ENCODE results near the gene LGALS9. TPM values are rescaled to one million over a fixed set of nuclear protein-coding genes. Genes with fewer than 3 reads are reported as not detected.
"Not testable (repeated sequence)": the region's sequence is repeated elsewhere in the genome, so short reads cannot be mapped to it uniquely, and the experiment has no call there.

The LGALS9 gene
- total RNA-seq, 2 experiments from 2014 or later, result 150 to 305 TPM

GRCh38 chr17:27666270-27666669, 35.3 kb downstream of the LGALS9 start:
- not testable (repeated sequence) for H3K36me3 Mint-ChIP-seq; H3K9me3 Mint-ChIP-seq (ENCODE audit: low read depth); H3K4me3 Mint-ChIP-seq; DNase-seq; H3K27ac Mint-ChIP-seq; ATAC-seq; H3K27me3 Mint-ChIP-seq; H3K4me1 Mint-ChIP-seq
- CTCF ChIA-PET, result interaction anchor here (1.4 kb wide), 1 partner anchor 11 kb away, joined by 7 read pairs; no protein-coding TSS in a partner anchor

GRCh38 chr17:27666831-27667560, 36.0 kb downstream of the LGALS9 start:
- H3K27ac Mint-ChIP-seq, result no peak overlapping the region
- ATAC-seq (no peak), DNase-seq (no peak)
- CTCF ChIA-PET, result interaction anchor here (1.4 kb wide), 1 partner anchor 12 kb away, joined by 7 read pairs; no protein-coding TSS in a partner anchor
- no peaks in the 10 kb centered on the region for H3K27me3 Mint-ChIP-seq
- no peak overlapping the region for H3K4me3 Mint-ChIP-seq
- no peaks in the 10 kb centered on the region for H3K9me3 Mint-ChIP-seq (ENCODE audit: low read depth)
- no peaks in the 10 kb centered on the region for H3K36me3 Mint-ChIP-seq
- H3K4me1 Mint-ChIP-seq, result no peaks in the 10 kb centered on the region

GRCh38 chr17:27667656-27668487, 36.9 kb downstream of the LGALS9 start:
- no peak overlapping the region for H3K27ac Mint-ChIP-seq
- ATAC-seq (no peak), DNase-seq (no peak)
- H3K4me3 Mint-ChIP-seq, result no peak overlapping the region
- CTCF ChIA-PET, result no interaction called here
- H3K4me1 Mint-ChIP-seq, result no peaks in the 10 kb centered on the region
- H3K27me3 Mint-ChIP-seq, result no peaks in the 10 kb centered on the region
- H3K36me3 Mint-ChIP-seq, result no peaks in the 10 kb centered on the region
- no peaks in the 10 kb centered on the region for H3K9me3 Mint-ChIP-seq (ENCODE audit: low read depth)

GRCh38 chr17:27668488-27668823, 37.5 kb downstream of the LGALS9 start:
- Mint-ChIP-seq H3K4me1 (no peaks in the 10 kb centered on the region), H3K9me3 (ENCODE audit: low read depth) (no peaks in the 10 kb centered on the region), H3K27me3 (no peaks in the 10 kb centered on the region), H3K27ac (no peak overlapping the region), H3K4me3 (no peak overlapping the region), H3K36me3 (no peaks in the 10 kb centered on the region)
- ATAC-seq (no peak), DNase-seq (no peak)
- CTCF ChIA-PET, result no interaction called here

- Mint-ChIP-seq H3K36me3 (no peaks in the 10 kb centered on the region), H3K4me3 (no peak overlapping the region), H3K4me1 (no peaks in the 10 kb centered on the region), H3K9me3 (ENCODE audit: low read depth) (no peaks in the 10 kb centered on the region), H3K27me3 (no peaks in the 10 kb centered on the region), H3K27ac (no peak overlapping the region)
- DNase-seq, result no peak
- no peak for ATAC-seq
- CTCF ChIA-PET, result no interaction called here
Observed at GRCh38 chr17:27669136-27669535, 38.1 kb downstream of the LGALS9 start.

- no peak for ATAC-seq
- H3K9me3 Mint-ChIP-seq (ENCODE audit: low read depth), result no peaks in the 10 kb centered on the region
- no peak for DNase-seq
- H3K4me3 Mint-ChIP-seq, result no peak overlapping the region
- H3K4me1 Mint-ChIP-seq, result no peaks in the 10 kb centered on the region
- H3K36me3 Mint-ChIP-seq, result no peaks in the 10 kb centered on the region
- H3K27ac Mint-ChIP-seq, result no peak overlapping the region
- CTCF ChIA-PET, result no interaction called here
- no peaks in the 10 kb centered on the region for H3K27me3 Mint-ChIP-seq
Observed at GRCh38 chr17:27669850-27670249, 38.9 kb downstream of the LGALS9 start.

GRCh38 chr17:27670791-27671590, 40.0 kb downstream of the LGALS9 start:
- no peak for ATAC-seq
- CTCF ChIA-PET, result no interaction called here

GRCh38 chr17:27671591-27671910, 40.6 kb downstream of the LGALS9 start:
- no peaks in the 10 kb centered on the region for H3K4me1 Mint-ChIP-seq
- no peak overlapping the region for H3K27ac Mint-ChIP-seq
- CTCF ChIA-PET, result no interaction called here
- H3K9me3 Mint-ChIP-seq (ENCODE audit: low read depth), result no peaks in the 10 kb centered on the region
- no peak for DNase-seq
- no peak for ATAC-seq
- H3K4me3 Mint-ChIP-seq, result no peak overlapping the region
- H3K36me3 Mint-ChIP-seq, result no peaks in the 10 kb centered on the region
- no peaks in the 10 kb centered on the region for H3K27me3 Mint-ChIP-seq

More at GRCh38 chr17:27670791-27671590, 40.0 kb downstream of the LGALS9 start:
- DNase-seq, result no peak
- no peak overlapping the region for H3K27ac Mint-ChIP-seq
- H3K36me3 Mint-ChIP-seq, result no peaks in the 10 kb centered on the region
- H3K4me1 Mint-ChIP-seq, result no peaks in the 10 kb centered on the region
- H3K4me3 Mint-ChIP-seq, result no peak overlapping the region
- H3K27me3 Mint-ChIP-seq, result no peaks in the 10 kb centered on the region
- no peaks in the 10 kb centered on the region for H3K9me3 Mint-ChIP-seq (ENCODE audit: low read depth)

GRCh38 chr17:27671977-27672480, 41.0 kb downstream of the LGALS9 start:
- H3K9me3 Mint-ChIP-seq (ENCODE audit: low read depth); ATAC-seq; CTCF ChIA-PET; H3K4me1 Mint-ChIP-seq; H3K4me3 Mint-ChIP-seq; H3K27ac Mint-ChIP-seq; H3K36me3 Mint-ChIP-seq; H3K27me3 Mint-ChIP-seq; DNase-seq: not testable (repeated sequence)

GRCh38 chr17:27674335-27674734, 43.3 kb downstream of the LGALS9 start:
- no peak for ATAC-seq
- H3K4me1 Mint-ChIP-seq, result no peaks in the 10 kb centered on the region
- peaks cover 4% of the 10 kb centered on the region for H3K27me3 Mint-ChIP-seq
- no peak overlapping the region for H3K27ac Mint-ChIP-seq
- H3K9me3 Mint-ChIP-seq (ENCODE audit: low read depth), result no peaks in the 10 kb centered on the region
- CTCF ChIA-PET, result no interaction called here
- no peak overlapping the region for H3K4me3 Mint-ChIP-seq
- DNase-seq, result no peak
- no peaks in the 10 kb centered on the region for H3K36me3 Mint-ChIP-seq

GRCh38 chr17:27677191-27677590, 46.2 kb downstream of the LGALS9 start:
- no peak overlapping the region for H3K27ac Mint-ChIP-seq
- CTCF ChIA-PET, result no interaction called here
- ATAC-seq (no peak), DNase-seq (no peak)
- H3K4me1 Mint-ChIP-seq, result no peaks in the 10 kb centered on the region
- H3K27me3 Mint-ChIP-seq, result peaks cover 19% of the 10 kb centered on the region
- no peaks in the 10 kb centered on the region for H3K9me3 Mint-ChIP-seq (ENCODE audit: low read depth)
- H3K4me3 Mint-ChIP-seq, result no peak overlapping the region
- no peaks in the 10 kb centered on the region for H3K36me3 Mint-ChIP-seq

- CTCF ChIA-PET; H3K9me3 Mint-ChIP-seq (ENCODE audit: low read depth); H3K4me3 Mint-ChIP-seq; H3K36me3 Mint-ChIP-seq; H3K4me1 Mint-ChIP-seq; H3K27ac Mint-ChIP-seq; DNase-seq; ATAC-seq: not testable (repeated sequence)
- peaks cover 34% of the 10 kb centered on the region for H3K27me3 Mint-ChIP-seq
Observed at GRCh38 chr17:27686322-27686721, 55.3 kb downstream of the LGALS9 start.

GRCh38 chr17:27690882-27691281, 59.9 kb downstream of the LGALS9 start:
- DNase-seq, result no peak
- no peak overlapping the region for H3K4me3 Mint-ChIP-seq
- peaks cover 15% of the 10 kb centered on the region for H3K9me3 Mint-ChIP-seq (ENCODE audit: low read depth)
- CTCF ChIA-PET, result no interaction called here
- no peak overlapping the region for H3K27ac Mint-ChIP-seq
- no peaks in the 10 kb centered on the region for H3K4me1 Mint-ChIP-seq
- ATAC-seq, result no peak
- peaks cover 10% of the 10 kb centered on the region for H3K36me3 Mint-ChIP-seq
- H3K27me3 Mint-ChIP-seq, result peaks cover 14% of the 10 kb centered on the region

All from activated CD8-positive, alpha-beta memory T cell treated with anti-CD3 and anti-CD28 coated beads, Interleukin-2, amount 10 ng/mL, durations not matched to agents 7 days and 5 days (primary cell).